Measurements from ENCODE around the gene ARL13B. TPM values are rescaled to one million over a fixed set of nuclear protein-coding genes. Genes with fewer than 3 reads are reported as not detected.
"Not testable (repeated sequence)": the region's sequence is repeated elsewhere in the genome, so short reads cannot be mapped to it uniquely, and the experiment has no call there.

The ARL13B gene
- polyA plus RNA-seq (ENCODE audit: insufficient read length): 21.4 TPM
- long read RNA-seq, donor 1, partial matches to known transcripts: 0 of 2 reads
- long read RNA-seq, donor 1, other reads (novel, unspliced or antisense): 0 of 2 reads
- long read RNA-seq, donor 2: 0 reads
- long read RNA-seq, donor 3, partial matches to known transcripts: 0 of 1 reads
- long read RNA-seq, donor 3, other reads (novel, unspliced or antisense): 0 of 1 reads
- long read RNA-seq, donor 4, partial matches to known transcripts: 0 of 1 reads
- long read RNA-seq, donor 4, other reads (novel, unspliced or antisense): 0 of 1 reads
- long read RNA-seq, donor 5, partial matches to known transcripts: 0 of 1 reads
- long read RNA-seq, donor 5, other reads (novel, unspliced or antisense): 0 of 1 reads
- long read RNA-seq, donor 6, partial matches to known transcripts: 0 of 1 reads
- long read RNA-seq, donor 6, other reads (novel, unspliced or antisense): 0 of 1 reads
- long read RNA-seq, donor 7: 0 reads
- long read RNA-seq, donor 8, partial matches to known transcripts: 0 of 1 reads
- long read RNA-seq, donor 8, other reads (novel, unspliced or antisense): 0 of 1 reads

DNA sequence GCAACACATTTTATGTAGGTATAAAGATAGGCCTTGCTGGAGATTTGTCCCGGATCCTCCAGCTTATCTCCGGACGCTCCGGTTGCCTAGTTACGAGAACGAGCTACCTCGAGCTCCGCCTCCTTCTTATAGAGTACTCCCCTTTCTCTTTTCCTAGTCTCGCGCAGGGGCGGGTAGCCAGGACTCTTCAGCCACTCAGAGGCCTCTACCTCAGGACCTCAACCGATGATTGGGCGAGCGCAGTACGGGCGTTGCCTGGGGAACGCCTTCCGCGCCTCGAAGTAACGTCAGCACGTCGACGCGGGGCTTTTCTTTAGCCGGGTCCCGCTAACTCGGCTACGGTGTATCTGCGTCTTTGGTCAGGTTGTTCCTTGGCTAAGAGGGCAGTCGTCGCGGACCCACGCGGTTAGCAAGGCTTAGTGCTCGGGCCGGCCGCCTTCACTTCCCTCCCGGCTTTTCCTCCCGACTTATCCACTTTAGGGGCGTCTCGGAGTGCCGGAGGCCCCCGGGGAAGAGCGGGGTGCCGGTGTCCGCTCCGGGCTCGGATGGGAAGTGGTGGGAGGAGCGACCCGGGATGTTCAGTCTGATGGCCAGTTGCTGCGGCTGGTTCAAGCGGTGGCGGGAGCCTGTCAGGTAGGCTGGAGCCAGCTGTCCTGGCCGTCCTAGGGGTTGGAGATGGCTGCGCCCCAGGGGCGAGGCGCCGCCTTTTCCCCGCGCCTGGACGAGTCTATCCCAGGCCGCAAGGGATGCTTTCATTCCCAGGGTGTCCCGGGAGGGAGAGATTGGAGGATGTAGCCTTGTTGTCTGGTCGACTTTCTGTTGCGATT, at the start of gene ARL13B:
Gene ARL13B, plus strand, starts transcription at position 306 of the 827 bp plus-strand sequence. Its CDS starts 269 bp downstream, at position 575.
- DNase-seq: peak; percentile 98

DNA sequence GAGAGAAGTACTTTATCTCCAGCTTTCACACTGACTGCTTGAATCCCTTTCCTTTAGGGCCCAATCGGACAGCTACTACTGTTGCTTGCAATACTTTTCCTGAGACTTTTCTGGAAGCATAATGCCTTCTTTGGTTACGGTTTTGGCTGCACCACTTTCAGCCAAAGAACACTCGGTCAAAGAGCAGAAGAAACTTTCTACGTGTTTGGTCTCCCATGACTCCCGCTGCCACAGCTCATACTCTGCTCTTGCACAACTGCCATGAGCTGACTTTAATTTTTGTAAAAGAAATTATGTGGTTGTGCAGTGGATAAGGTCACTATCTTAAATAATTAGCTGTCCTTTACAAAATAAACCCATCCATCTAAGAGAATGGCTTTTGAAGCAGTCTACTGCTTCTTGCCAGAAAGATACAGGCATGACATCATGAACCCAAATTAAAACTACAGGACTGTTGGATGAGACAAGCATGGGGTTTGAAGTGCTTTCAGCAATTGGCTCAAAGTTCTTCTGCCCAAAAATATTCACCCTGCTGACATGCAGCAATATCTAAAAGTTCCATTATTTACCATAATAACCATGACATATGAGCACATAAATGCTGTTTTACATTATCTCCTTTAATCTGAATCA, 48.2 kb upstream of the ARL13B start:
- no peak for DNase-seq

DNA sequence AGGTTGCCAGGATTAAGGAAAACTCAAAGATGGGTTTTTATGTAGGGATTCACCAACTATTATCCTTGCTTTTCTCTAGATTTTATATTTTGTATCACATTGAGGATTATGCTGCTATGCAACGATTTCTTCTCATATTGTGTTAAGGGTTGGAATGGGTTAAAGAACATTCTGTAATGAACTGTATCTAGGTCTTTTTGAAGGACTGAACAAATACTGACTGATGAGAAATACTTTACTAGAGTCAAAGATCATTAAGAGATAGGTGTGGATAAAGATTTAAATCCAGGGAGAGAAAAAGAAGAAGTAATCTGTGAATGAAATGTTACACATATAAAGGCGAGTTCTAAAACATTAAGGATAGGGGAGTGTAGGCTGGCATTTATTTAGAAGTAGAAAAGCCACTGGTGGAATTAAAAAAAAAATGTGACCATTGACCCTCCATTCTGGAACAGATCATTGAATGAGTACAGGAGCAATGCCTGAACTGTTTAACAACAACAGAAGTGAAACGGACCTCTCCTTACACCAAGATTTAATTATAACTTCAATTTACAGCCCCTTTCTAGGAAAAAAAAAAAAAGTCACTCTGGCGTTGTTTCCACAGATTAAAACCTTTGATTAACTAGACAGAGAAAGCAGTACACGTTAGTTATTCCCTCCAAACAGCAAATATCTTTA, 45.4 kb upstream of the ARL13B start:
- no peak for DNase-seq

DNA sequence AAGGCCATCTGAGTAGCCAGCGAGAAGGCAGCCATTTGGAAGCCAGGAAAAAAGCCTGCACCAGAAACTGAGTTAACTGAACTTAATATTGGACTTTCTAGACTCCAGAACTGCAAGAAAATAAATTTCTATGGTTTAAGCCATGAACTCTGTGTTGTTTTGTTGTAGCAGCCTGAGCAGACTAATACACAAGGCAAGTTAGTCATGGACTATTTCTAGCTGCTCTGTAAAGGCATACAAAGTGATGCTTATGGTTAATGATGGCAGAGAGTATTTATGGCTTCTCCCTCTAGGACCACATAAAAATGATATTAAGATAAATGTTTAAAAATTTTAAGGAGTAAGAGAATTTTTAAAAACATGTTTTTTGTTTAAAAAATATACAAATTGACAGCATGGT, 43.4 kb upstream of the ARL13B start:
- DNase-seq: no peak

DNA sequence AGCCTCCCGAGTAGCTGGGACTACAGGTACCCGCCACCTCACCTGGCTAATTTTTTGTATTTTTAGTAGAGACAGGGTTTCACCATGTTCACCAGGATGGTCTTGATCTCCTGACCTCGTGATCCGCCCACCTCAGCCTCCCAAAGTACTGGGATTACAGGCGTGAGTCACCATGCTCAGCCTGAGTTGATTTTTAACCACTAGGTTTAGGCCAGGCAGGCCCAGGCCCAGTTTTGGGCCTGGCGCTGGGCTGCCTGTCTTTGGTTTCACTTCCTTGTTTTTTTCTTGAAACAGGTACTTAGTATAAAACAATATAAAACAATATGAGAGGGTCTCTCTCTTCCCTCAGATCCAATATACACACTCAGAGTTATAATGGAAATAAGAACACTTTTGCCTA, 42.5 kb upstream of the ARL13B start:
- DNase-seq: not testable (repeated sequence)

DNA sequence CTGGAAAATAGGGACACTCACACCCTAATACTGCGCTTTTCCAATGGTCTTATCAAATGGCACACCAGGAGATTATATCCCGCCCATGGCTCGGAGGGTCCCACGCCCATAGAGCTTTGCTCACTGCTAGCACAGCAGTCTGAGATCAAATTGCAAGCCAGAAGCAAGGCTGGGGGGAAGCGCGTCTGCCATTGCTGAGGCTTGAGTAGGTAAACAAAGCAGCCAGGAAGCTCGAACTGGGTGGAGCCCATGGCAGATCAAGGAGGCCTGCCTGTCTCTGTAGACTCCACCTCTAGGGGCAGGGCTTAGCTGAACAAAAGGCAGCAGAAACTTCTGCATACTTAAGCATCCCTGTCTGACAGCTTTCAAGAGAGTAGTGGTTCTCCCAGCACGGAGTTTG, 30.0 kb upstream of the ARL13B start:
- not testable (repeated sequence) for DNase-seq

DNA sequence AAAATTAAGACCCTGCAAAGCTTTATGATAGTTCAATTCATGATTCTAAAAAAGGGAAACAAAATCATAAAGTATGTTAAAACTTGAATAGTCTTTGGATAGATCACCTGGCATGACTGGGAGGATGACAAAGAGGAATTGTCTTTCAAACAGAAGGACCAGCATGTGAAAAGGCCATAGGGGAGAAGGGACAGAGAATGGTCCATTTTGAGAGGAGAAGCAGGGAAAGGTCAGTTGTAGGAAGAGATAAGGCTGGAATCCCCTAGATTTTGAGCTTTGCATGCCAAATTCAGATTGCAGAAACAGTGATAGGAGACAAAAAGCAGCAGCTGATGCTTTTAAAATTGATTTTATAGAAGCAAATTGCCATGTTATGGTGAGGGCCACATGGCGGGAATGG, 18.9 kb upstream of the ARL13B start:
- no peak for DNase-seq

DNA sequence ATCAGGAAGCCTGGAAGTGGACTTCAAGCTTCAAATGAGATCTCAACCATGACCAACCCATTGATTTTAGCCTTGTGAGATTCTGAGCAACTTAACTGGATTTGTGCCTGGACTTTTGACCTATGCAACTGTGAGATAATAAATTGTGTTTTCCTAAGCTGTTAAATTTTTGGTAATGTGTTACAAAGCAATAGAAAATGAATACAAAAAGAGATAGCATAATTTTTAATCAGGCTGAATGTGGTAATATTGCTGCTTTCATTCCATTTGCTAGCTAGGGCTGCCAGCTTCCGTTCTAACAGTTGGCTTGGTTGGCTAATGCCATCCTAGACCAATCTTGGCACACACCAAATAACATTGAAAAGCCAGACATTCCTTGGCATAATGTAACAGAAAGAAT, 18.5 kb upstream of the ARL13B start:
- DNase-seq: no peak

DNA sequence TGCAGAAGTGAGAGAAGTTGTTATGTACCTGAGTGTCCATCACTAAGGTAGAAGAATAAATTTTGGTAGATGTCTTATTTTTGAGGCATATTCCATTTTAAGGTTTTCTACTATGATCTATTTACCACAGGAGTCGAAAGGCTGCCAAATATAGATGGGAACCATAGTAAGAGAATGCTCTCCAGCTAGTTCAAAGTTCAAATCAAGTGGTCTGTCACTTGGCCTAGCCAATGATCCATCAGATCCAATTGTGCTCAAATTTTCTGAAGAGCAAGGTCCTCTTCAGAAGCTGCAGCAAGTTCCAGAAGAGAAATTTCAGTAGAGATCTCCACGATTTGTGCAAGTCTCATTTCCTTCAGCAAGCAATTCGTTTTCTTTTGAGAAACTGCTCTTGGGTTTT, 17.2 kb upstream of the ARL13B start:
- DNase-seq: no peak

DNA sequence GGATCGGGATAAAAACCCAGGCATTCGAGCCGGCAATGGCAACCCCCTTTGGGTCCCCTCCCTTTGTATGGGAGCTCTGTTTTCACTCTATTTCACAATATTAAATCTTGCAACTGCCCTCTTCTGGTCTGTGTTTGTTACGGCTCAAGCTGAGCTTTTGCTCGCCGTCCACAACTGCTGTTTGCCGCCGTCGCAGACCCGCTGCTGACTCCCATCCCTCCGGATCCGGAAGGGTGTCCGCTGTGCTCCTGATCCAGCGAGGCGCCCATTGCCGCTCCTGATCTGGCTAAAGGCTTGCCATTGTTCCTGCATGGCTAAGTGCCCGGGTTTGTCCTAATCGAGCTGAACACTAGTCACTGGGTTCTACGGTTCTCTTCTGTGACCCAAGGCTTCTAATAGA, 14.8 kb upstream of the ARL13B start:
- DNase-seq: not testable (repeated sequence)

DNA sequence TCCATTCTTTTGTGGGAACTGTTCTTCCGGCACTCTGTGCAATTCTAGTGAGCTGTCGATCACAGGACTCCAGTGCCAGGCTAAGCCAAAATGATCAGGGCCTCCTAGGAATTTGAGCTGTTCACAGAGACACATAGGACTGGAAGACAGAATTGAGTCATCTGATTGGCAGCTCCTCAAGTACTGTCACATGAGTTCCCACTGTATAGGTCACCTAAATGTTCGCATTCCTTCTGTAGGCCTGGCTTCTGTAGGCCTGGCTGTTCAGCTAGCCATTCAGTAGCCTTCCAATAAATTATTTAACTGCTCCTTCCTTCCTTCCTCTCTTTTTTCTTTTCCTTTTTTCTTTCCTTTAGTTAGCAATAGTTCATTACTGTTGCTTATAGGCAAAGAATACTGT, 10.5 kb upstream of the ARL13B start:
- DNase-seq: no peak

DNA sequence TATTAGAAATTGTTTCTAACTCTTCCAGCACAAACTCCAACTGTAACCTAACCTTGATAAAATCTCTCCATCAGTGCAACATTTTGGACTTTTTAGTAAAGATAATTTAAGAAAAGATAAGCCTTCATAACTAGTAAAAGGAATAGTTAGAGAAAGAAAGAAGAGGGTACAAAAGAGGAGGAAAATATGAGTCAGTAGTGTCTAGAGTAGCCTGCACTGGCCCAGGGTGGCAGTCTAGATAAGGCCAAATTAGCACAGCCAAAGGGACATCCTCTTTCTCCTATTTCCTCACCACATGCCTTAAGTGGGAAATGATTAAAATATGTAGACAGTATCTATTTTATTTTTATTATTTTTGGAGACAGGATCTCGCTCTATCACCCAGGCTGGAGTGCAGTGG, 10.0 kb upstream of the ARL13B start:
- no peak for DNase-seq

DNA sequence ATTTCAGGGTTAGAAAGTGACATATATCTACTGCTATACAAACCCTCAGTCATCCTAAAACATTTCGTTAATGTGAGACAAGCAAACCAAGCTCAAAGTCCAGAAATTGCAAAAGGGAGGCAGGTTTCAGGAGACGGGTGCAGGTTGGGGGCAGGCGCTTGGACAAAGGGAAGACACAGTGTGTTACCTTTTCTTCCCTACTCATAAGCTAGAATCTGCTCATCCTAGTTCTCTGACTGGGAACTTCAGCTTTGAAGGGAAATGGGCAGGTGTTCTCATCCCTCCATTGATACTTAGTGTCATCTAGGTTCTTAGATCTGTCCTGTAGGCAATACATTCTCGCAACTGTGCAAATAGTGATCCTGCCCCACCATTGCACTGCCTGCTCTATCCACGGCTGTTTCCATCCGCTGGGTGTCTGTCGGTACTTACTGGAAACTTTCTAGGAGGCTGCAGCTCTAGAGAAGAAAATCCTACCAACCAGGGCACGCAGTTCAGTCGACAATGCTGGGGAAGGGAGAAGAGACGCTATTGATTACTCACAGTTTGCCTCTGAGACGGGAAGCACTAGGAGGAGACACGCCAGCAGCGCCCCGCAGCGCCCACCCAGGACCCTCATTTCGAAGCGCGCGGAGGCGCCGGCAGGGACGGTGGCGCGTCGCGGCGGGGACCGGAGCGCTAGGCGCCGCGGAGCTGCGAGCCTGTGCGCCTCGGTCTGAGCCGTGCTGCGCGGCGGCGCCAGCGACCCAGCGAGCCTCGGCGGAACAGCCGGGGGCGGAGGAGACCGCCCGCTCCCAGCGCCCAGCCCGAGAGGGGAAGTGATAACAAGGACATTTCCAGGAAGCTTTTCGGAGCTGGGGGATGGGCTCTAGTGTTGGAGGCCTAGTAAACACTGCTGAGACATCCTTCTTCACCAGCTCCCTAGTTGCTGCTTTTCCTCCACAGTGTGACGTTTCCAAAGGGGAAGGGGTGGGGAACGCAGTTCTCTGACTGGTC, 6.5 kb upstream of the ARL13B start, which contains the start of gene PROS1:
Gene PROS1, minus strand, starts transcription at position 766 of the 996 bp plus-strand sequence. Its CDS starts 147 bp downstream, at position 619.
- DNase-seq: peak; percentile 84

DNA sequence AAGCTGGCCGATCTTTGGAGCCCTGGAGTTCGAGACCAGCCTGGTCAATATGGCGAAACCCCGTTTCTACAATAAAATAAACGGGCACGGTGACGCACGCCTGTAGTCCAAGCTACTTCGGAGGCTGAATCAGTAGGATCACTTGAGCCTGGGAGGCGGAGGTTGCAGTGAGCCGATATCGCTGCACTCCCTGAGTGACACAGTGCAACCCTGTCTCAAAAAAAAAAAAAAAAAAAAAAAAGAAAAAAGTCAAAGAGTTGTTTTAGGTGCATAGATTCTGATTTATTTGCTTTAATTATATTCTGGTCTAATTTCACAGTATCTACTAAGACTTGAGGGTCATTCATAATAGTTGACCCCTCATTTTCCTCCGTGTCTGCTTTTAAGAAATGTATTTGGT, 1.7 kb downstream of the ARL13B start:
- no peak for DNase-seq

DNA sequence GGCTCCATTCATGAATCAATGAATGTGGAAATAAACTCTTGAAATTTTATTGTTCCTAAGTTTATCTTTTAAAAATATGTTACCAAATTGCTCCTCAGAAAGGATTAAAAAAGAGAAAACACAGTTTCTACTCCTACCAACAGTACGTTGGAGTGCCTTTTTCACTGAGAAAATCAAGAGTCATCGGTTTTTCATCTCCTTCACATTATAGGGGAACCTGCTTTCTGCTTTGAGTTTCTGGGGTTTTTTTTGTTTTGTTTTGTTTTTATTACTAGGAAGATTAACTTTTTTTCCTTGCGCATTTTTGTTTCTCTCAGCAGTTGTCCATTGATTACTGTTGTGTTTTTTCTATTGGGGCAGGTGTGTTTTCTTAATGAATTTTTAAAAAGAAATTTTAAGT, 3.5 kb downstream of the ARL13B start:
- DNase-seq: no peak

DNA sequence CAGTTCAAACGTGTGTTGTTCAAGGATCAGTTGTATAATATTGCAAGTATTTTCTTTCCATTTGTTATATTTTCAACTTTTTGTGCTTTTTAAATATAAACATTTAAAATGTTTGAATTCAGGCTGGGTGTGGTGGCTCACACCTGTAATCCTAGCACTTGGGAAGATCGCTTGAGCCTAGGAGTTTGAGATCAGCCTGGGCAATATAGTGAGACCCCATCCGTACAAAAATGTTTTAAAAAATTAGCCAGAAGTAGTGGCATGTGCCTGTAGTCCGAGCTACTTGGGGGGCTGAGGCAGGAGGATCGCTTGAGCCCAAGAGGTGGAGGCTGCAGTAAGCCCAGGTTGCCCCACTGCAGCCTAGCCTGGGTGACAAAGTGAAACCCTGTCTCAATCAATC, 4.7 kb downstream of the ARL13B start:
- no peak for DNase-seq

DNA sequence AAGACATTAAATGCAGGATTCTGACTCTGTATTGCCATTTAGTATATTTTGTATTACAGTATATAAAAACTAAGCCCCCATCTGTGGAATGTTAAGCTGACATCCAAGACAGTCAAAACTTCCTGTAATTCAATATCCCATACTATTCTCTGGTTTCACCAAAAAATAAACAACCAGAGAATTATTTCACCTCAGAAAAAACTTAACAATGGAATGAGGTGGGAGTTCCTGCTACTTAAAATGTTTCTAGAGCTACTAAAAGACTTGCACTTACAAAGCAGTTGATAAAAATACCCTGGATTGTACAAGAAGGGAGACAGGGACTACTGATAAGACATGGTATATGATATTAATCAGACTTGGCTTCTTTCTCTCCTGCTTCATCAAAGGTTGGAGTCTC, 8.3 kb downstream of the ARL13B start:
- peak; percentile 27 for DNase-seq

DNA sequence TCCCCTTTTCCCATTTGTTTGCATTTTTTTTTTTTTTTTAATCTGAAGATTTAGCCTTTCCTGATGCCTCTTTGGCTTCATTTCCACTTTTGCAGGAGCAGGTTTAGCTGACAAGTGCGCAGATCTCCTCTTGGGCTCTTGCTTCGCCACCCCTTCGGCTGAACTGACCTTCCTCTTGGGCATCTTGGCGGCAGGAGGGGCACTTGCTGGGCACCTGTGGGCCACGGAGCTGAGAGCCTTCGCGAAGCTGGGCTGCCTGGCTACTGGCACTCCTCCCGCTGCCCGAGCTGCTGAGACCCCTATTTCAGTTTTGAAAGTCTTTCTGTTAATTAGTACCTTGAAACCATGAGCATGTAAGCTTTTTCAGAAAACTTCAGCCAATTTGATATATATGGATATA, 8.8 kb downstream of the ARL13B start:
- no peak for DNase-seq

DNA sequence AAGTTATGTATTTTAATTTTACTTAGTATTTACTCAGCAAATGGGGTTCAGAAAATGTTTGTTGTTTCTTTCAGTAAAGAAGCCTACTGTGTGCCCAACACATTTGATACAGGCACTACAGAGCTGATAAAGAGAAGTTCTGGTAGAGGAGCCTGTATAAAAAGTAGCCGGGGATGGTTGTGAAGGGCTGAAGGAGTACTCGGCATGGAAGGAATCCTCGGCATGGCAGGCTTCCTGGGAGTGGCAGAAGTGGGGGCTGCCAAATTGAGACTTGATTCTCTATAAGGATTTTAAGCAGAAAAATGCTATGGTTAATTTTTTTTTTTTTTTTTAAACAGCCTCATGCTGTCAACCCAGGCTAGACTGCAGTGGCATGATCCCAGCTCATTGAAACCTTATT, 9.3 kb downstream of the ARL13B start:
- no peak for DNase-seq

DNA sequence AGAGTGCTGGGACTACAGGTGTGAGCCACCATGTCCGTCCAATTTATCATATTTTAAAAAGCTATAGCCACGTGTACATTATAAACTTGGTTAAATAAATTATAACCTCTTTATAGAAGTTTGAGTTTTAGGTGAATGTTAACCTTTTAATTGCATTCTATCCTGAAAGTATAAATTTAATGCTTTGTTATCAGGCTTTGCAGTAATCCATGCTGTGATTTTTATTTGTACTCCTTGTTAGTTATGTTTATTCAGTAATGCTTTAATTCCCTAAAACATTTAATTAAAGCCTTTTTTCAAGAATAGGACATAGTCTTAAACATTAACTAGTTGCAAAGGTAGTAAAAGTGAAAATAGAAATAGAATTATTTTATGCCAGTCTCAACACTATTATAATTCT, 11.7 kb downstream of the ARL13B start:
- no peak for DNase-seq

DNA sequence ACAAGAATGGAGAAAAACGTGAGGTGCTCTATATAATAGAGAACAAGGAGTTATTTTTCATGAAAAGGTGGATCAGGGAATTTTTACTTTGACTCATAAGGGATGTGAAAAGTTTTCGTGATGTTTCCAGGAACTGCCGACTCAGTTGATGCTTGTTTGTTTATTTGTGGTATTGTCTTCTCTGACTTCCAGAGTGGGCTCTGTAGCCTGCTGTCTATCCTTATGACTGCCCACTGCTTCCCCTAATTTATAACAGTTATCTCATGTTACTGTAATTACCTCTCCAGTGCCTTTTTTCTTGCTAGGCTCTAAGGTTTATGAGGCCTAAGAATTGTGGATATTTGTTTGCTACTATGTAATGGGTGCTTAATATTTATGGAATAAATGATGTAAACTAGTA, 12.3 kb downstream of the ARL13B start:
- no peak for DNase-seq

Measured in left kidney (tissue), 8 donors.